Mesenchymal stem cell (in vitro differentiated cells and primary cell): ENCODE measurements around the gene ARID5A.
A peak's percentile ranks its signal among the peaks of the same experiment; 100 is the strongest.

Source experiments
- DNase-seq: peaks from one replicate; pipeline ENCODE4 v3.0.0-alpha.2; 2013
- H2AFZ ChIP-seq: one replicate; pipeline ENCODE4 v1.6.1; 2013; ENCODE audit warnings: low read depth, mild to moderate bottlenecking, control low read depth, inconsistent platforms, low read length, moderate library complexity
- H2AK5ac ChIP-seq: 2 replicates; pipeline ENCODE4 v1.6.1; 2013; ENCODE audit warnings: low read length, moderate library complexity, mild to moderate bottlenecking, inconsistent platforms; ENCODE audit not compliant: severe bottlenecking
- H2BK120ac ChIP-seq: one replicate; pipeline ENCODE4 v1.6.1; 2013; ENCODE audit warnings: low read depth, mild to moderate bottlenecking, inconsistent platforms, low read length, moderate library complexity
- H2BK12ac ChIP-seq, 2 experiments: one replicate each; pipeline ENCODE4 v1.6.1; 2013; ENCODE audit warnings: inconsistent platforms in 2 of 2, low read length in 2 of 2, mild to moderate bottlenecking in 2 of 2, moderate library complexity in 2 of 2, control low read depth in 1 of 2
- H2BK15ac ChIP-seq: one replicate; pipeline ENCODE4 v1.6.1; 2013; ENCODE audit warnings: mild to moderate bottlenecking, low read depth, inconsistent platforms; ENCODE audit not compliant: poor library complexity, severe bottlenecking
- H2BK5ac ChIP-seq: 2 replicates; pipeline ENCODE4 v1.6.1; 2013; ENCODE audit warnings: low read depth, mild to moderate bottlenecking, low read length, control low read depth, inconsistent platforms; ENCODE audit not compliant: poor library complexity, severe bottlenecking
- H3K14ac ChIP-seq, 2 experiments: one replicate each; pipeline ENCODE4 v1.6.1; 2013; ENCODE audit warnings: inconsistent platforms in 2 of 2, low read length in 2 of 2, control low read depth in 1 of 2, mild to moderate bottlenecking in 1 of 2, moderate library complexity in 1 of 2
- H3K18ac ChIP-seq, 2 experiments: one replicate each; pipeline ENCODE4 v1.6.1; 2013; ENCODE audit warnings: inconsistent platforms in 2 of 2, low read length in 2 of 2, control low read depth in 1 of 2, low read depth in 1 of 2, mild to moderate bottlenecking in 1 of 2
- H3K23ac ChIP-seq, 2 experiments: one replicate each; pipeline ENCODE4 v1.6.1; 2013; ENCODE audit warnings: inconsistent platforms in 2 of 2, low read length in 2 of 2, mild to moderate bottlenecking in 2 of 2, moderate library complexity in 2 of 2, control low read depth in 1 of 2
- H3K27ac ChIP-seq: 2 replicates; pipeline ENCODE4 v1.5.1; 2013; ENCODE audit warnings: mild to moderate bottlenecking, moderate library complexity, low read length, control low read depth, inconsistent platforms; ENCODE audit not compliant: poor library complexity, severe bottlenecking
- H3K27me3 ChIP-seq, 2 experiments: 2 replicates each; pipeline versions ENCODE4 v1.6.1 to v1.7.0; 2013; ENCODE audit warnings: low read length in 2 of 2, mild to moderate bottlenecking in 2 of 2, moderate library complexity in 2 of 2, control low read depth in 1 of 2, inconsistent platforms in 1 of 2; ENCODE audit not compliant: control insufficient read depth in 1 of 2, insufficient read depth in 1 of 2
- H3K36me3 ChIP-seq, 2 experiments: 2 replicates each; pipeline versions ENCODE4 v1.6.1 to v1.7.0; 2013; ENCODE audit warnings: low read length in 2 of 2, control low read depth in 1 of 2, inconsistent platforms in 1 of 2, low read depth in 1 of 2, mild to moderate bottlenecking in 1 of 2; ENCODE audit not compliant: insufficient read depth in 2 of 2, control insufficient read depth in 1 of 2
- H3K4ac ChIP-seq, 2 experiments: one replicate each; pipeline ENCODE4 v1.6.1; 2013; ENCODE audit warnings: inconsistent platforms in 2 of 2, low read length in 2 of 2, mild to moderate bottlenecking in 2 of 2, moderate library complexity in 2 of 2, control low read depth in 1 of 2, low read depth in 1 of 2
- H3K4me1 ChIP-seq: 2 replicates; pipeline ENCODE4 v1.6.1; 2013; ENCODE audit warnings: low read depth, low read length, control low read depth; ENCODE audit not compliant: control insufficient read depth, insufficient read depth
- H3K4me2 ChIP-seq: 2 replicates; pipeline ENCODE4 v1.6.1; 2013; ENCODE audit warnings: low read length, mild to moderate bottlenecking, inconsistent platforms; ENCODE audit not compliant: poor library complexity, severe bottlenecking
- H3K4me3 ChIP-seq, 2 experiments: 2 replicates each; pipeline versions ENCODE4 v1.5.1 to v1.7.0; 2013; ENCODE audit warnings: low read length in 2 of 2, mild to moderate bottlenecking in 2 of 2, control low read depth in 1 of 2, low read depth in 1 of 2; ENCODE audit not compliant: insufficient read depth in 1 of 2
- H3K79me1 ChIP-seq: replicated peaks from 2 replicates; pipeline ENCODE4 v1.6.1; 2013; ENCODE audit warnings: mild to moderate bottlenecking, control low read depth, low read length, inconsistent platforms; ENCODE audit not compliant: poor library complexity, severe bottlenecking
- H3K9ac ChIP-seq: 2 replicates; pipeline ENCODE4 v1.7.0; 2013; ENCODE audit warnings: mild to moderate bottlenecking, low read length, moderate library complexity
- H3K9me3 ChIP-seq: 2 replicates; pipeline ENCODE4 v1.7.0; 2013; ENCODE audit warnings: mild to moderate bottlenecking, low read length; ENCODE audit not compliant: control insufficient read depth
- H4K8ac ChIP-seq: one replicate; pipeline ENCODE4 v1.6.1; 2013; ENCODE audit warnings: inconsistent platforms, mild to moderate bottlenecking, low read length, moderate library complexity
- H4K91ac ChIP-seq: one replicate; pipeline ENCODE4 v1.6.1; 2013; ENCODE audit warnings: mild to moderate bottlenecking, low read length, inconsistent platforms
- WGBS: methylation state at CpG from one replicate; pipeline ENCODE4 v1.1.7; 2013; ENCODE audit warnings: mixed read lengths; 5-methylcytosine and 5-hydroxymethylcytosine counted together

The ARID5A gene

DNA sequence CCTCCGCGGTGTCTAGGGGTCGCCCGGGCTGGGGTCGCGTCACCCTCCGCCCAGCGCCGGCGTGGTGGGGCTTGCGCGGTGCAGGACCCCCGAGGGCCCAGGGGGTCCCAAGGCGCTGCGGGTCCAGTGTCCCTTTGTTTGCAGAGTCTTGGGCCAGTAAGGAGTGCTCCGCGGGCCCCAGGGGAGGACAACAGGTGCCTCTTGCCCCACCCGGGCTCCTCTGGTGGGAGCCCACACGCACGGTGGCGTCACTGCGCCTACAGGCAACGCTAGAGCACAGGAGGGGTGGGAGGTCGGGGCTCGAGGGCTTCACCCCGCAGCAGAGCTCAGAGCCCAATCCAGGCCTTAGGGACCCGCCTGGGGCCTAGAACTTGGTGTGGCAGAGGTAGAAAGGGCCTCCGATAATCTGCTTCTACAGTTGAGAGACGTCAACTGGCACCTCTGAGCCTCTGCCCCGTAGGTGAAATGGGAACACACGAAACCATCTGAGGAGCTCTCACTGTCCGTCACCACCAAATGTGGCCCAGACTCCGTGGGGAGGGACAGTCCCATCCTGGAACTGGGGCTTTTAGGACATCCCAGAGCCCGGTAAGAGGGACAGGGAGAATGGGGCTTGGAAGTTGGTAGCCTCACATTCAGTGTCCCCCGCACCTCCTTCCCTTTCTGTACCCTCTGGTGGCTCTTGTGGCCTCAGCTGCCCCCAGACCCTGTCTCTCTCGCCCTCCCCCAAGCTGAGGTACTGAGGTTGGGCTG lies 1.4 kb downstream of the ARID5A start:
- H3K36me3 ChIP-seq: peaks cover 4 to 9% of the 10 kb centered on the region in 2 experiments
- H3K4ac ChIP-seq: no peak overlapping the region
- H2BK12ac ChIP-seq: no peak overlapping the region
- H2AK5ac ChIP-seq: no peak overlapping the region
- H2AFZ ChIP-seq: no peak overlapping the region
- DNase-seq: no peak
- H3K14ac ChIP-seq: no peak overlapping the region
- no peak overlapping the region for H2BK15ac ChIP-seq
- peak overlapping the region; percentile 76 to 86 for H3K4me3 ChIP-seq
- peak overlapping the region; percentile 35 for H4K8ac ChIP-seq
- H2BK5ac ChIP-seq: no peak overlapping the region
- peaks cover 39% of the 10 kb centered on the region for H3K79me1 ChIP-seq
- peak overlapping the region; percentile 84 for H3K9ac ChIP-seq
- peak overlapping the region in 1 of 2 experiments; percentile 6 for H3K23ac ChIP-seq
- WGBS: 10% methylated on average over 34 of the region's 36 CpGs
- H2BK120ac ChIP-seq: no peak overlapping the region
- H3K27ac ChIP-seq: no peak overlapping the region
- H4K91ac ChIP-seq: no peak overlapping the region
- no peaks in the 10 kb centered on the region for H3K9me3 ChIP-seq
- peak overlapping the region; percentile 94 for H3K4me2 ChIP-seq
- no peaks in the 10 kb centered on the region for H3K27me3 ChIP-seq
- H3K18ac ChIP-seq: no peak overlapping the region
- peaks cover 29% of the 10 kb centered on the region for H3K4me1 ChIP-seq

DNA sequence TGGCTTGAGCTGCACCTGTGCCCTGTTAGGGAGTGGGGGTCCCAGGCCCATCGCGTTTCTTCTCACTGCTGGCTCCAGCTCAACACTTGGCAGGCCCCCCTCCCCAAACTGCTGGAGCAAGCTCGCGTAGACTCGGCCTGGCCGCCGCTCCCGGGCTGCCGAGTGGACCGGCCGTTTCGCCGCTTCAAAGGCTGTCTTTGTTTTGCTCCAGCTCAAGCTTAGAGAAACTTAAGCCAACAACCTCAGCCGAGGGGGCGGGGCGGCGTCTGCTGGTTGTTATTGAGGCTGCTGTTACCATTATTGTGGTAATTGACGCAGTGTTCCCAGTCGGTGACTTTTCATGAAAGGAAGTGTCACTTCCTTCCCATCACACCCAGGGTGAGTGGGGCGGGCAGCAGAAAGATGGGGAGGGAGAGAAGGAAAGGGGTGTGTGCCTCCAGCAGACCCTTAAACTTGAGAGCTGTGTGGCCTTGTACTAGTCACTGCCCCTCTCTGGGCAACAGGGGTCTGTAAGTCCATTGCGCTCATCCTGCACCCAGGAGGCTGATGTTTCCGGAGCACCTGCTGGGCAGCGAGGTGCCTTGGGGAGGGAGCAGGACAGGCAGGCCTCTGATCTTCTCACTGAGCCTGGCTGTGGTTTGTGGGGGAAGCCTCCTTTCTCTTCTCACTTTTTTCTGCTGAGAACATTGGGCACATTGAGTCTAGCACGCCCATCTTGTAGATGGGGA lies 2.1 kb downstream of the ARID5A start:
- Histone ChIP-seq H3K27ac (no peak overlapping the region), H2AFZ (no peak overlapping the region), H3K27me3 (no peaks in the 10 kb centered on the region), H3K23ac (peak overlapping the region in 1 of 2 experiments; percentile 6), H2AK5ac (no peak overlapping the region), H4K91ac (no peak overlapping the region), H4K8ac (peak overlapping the region; percentile 35), H3K9ac (peak overlapping the region; percentile 84), H2BK12ac (peak overlapping the region in 1 of 2 experiments; percentile 45), H2BK5ac (no peak overlapping the region), H3K79me1 (peaks cover 41% of the 10 kb centered on the region), H3K18ac (no peak overlapping the region), H3K4me2 (peak overlapping the region; percentile 94), H2BK120ac (no peak overlapping the region), H3K4me1 (peaks cover 24% of the 10 kb centered on the region), H3K9me3 (no peaks in the 10 kb centered on the region), H3K14ac (no peak overlapping the region), H3K4me3 (peak overlapping the region; percentile 17 to 86), H3K36me3 (peaks cover 8 to 10% of the 10 kb centered on the region in 2 experiments), H3K4ac (no peak overlapping the region), H2BK15ac (no peak overlapping the region)
- WGBS: 16% methylated on average over 15 of the region's 24 CpGs
- DNase-seq: peak; percentile 49

DNA sequence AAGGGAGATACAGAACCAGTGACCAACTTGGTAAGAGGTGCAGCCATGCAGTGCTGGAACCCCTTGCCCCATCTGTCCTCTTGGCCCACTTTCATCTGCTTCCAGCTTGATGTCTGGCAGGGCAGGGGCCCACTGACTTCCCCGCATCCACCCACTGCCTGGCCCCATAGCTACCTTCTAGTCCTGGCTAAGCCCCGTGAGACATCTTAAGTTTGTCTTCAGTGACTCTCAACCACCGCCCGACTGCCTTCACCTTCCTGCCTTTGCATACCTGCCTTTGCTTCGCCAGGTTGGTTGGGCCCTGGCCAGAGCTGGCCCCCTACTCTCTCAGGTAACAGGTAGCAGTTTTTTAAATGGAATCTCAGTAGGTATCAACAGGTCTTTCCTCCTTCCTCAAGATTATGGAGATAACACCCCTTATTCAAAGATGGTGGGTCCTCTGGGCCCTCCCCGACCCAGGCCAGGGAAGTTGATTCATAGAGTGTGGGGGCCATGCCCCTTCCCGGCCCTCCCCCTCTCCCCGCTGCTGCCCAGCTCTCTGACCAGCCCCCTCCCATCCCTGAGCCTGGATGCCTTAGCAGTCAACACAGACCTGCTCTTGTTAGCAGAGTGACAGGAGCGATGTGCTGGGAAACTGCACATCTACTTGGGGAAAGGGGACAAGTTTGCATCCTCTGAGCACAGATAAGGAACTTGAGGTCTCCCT lies 2.8 kb downstream of the ARID5A start:
- peaks cover 8 to 10% of the 10 kb centered on the region in 2 experiments for H3K36me3 ChIP-seq
- H3K79me1 ChIP-seq: peaks cover 44% of the 10 kb centered on the region
- H2AK5ac ChIP-seq: no peak overlapping the region
- no peak overlapping the region for H2BK15ac ChIP-seq
- H3K4ac ChIP-seq: no peak overlapping the region
- 64% methylated on average over 7 of the region's 9 CpGs for WGBS
- H4K91ac ChIP-seq: no peak overlapping the region
- no peak overlapping the region for H4K8ac ChIP-seq
- no peak overlapping the region for H2AFZ ChIP-seq
- H2BK120ac ChIP-seq: no peak overlapping the region
- no peak overlapping the region for H2BK5ac ChIP-seq
- H3K9ac ChIP-seq: peak overlapping the region; percentile 12
- H3K18ac ChIP-seq: no peak overlapping the region
- H3K14ac ChIP-seq: no peak overlapping the region
- H3K27me3 ChIP-seq: no peaks in the 10 kb centered on the region
- H3K23ac ChIP-seq: peak overlapping the region in 1 of 2 experiments; percentile 5
- peak overlapping the region in 1 of 2 experiments; percentile 86 for H3K4me3 ChIP-seq
- no peak overlapping the region for H2BK12ac ChIP-seq
- no peak for DNase-seq
- no peaks in the 10 kb centered on the region for H3K9me3 ChIP-seq
- peaks cover 24% of the 10 kb centered on the region for H3K4me1 ChIP-seq
- H3K27ac ChIP-seq: no peak overlapping the region
- H3K4me2 ChIP-seq: no peak overlapping the region

DNA sequence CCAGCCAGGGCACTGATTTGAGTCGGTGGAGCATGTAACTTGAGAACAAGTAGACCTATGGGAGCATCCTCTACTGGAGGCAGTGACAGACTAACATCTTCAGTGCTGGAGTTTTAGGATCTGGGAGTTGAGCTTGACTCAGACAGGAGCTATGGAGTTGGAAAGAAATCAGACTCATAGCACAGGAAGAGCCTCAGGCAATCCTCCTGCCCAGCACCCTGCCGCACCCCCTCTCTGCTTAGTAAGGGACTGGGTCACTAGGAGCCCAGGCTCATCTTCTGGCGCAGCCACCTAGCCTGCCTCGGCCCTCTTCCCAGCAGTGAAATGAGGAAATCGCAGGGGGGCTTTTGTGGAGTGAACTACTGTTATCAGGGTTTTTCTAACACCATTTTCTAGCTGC lies 3.6 kb downstream of the ARID5A start:
- Histone ChIP-seq H3K4me2 (no peak overlapping the region), H3K18ac (no peak overlapping the region), H2AFZ (no peak overlapping the region), H2BK12ac (no peak overlapping the region), H3K4me1 (peaks cover 24% of the 10 kb centered on the region), H3K14ac (no peak overlapping the region), H3K4ac (no peak overlapping the region), H3K79me1 (peaks cover 46% of the 10 kb centered on the region), H3K4me3 (no peak overlapping the region), H3K27ac (no peak overlapping the region), H4K91ac (no peak overlapping the region), H2BK120ac (no peak overlapping the region), H3K27me3 (no peaks in the 10 kb centered on the region), H3K36me3 (peaks cover 8 to 10% of the 10 kb centered on the region in 2 experiments), H3K9ac (peak overlapping the region; percentile 12), H2BK15ac (no peak overlapping the region), H3K23ac (no peak overlapping the region), H4K8ac (no peak overlapping the region), H2AK5ac (no peak overlapping the region), H3K9me3 (no peaks in the 10 kb centered on the region), H2BK5ac (no peak overlapping the region)
- DNase-seq: no peak
- 72% methylated on average over 4 of the region's 5 CpGs for WGBS
